Measurements from ENCODE around the gene KRTAP10-12. TPM values are rescaled to one million over a fixed set of nuclear protein-coding genes. Genes with fewer than 3 reads are reported as not detected.

Gene KRTAP10-12
- polyA plus RNA-seq, 1 experiment = not detected

DNA sequence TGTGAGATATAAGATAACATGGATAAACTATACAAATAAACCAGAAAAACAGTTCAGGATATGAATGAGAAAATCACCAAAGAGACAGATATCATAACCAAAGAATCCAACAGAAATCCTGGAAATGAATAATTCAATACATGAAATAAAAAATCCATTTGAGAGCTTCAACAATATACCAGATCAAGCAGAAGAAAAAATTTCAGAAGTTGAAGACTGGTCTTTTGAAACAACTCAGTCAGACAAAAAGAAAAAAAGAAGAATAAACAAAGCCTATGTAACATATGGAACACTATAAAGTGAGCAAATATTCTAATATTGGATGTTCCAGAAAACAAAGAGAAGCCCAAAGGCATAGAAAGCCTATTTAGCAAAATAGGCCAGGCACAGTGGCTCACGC lies 25.1 kb upstream of the KRTAP10-12 start:
- Histone ChIP-seq H3K9me3 (ENCODE audit: control insufficient read depth, insufficient read depth, low read length) (no peaks in the 10 kb centered on the region; the same call in 1 of the 2 replicates), H3K27ac (ENCODE audit: low read depth, low read length) (no peak overlapping the region), H3K4me3 (ENCODE audit: low read depth, low read length) (no peak overlapping the region), H3K27me3 (ENCODE audit: control insufficient read depth, insufficient read depth, low read length) (peaks cover 5% of the 10 kb centered on the region)
- DNase-seq (ENCODE audit: low read depth, low spot score) = no peak
- ChIA-PET CTCF (no interaction called here), POLR2A (no interaction called here)
- no peak for TF ChIP-seq CTCF (IDR thresholded peaks at IDR 0.05; ENCODE audit: low read depth, low read length)

DNA sequence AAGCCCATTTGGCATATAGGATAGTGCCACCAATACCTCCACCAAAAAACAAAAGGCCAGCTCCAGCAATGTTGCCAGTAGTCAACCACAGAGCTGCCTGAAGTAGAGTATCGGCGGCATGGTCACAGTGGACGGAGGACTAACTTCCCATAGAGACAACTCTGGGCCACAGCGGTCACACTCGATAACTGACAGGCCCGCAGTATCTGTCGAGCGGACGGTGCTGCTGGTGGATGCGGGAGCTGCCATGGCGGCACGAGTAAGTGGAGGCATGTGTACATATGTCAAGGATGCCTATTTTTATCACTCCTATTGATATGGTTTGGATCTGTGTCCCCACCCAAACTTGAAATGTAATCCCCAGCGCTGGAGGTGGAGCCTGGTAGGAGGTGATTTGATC lies 19.1 kb upstream of the KRTAP10-12 start:
- ChIA-PET POLR2A (no interaction called here), CTCF (no interaction called here)
- Histone ChIP-seq H3K4me3 (ENCODE audit: low read depth, low read length) (no peak overlapping the region), H3K9me3 (ENCODE audit: control insufficient read depth, insufficient read depth, low read length) (no peaks in the 10 kb centered on the region), H3K27ac (ENCODE audit: low read depth, low read length) (no peak overlapping the region), H3K27me3 (ENCODE audit: control insufficient read depth, insufficient read depth, low read length) (peaks cover 15% of the 10 kb centered on the region)
- no peak for DNase-seq (ENCODE audit: low read depth, low spot score)
- TF ChIP-seq CTCF (IDR thresholded peaks at IDR 0.05; ENCODE audit: low read depth, low read length) = no peak

DNA sequence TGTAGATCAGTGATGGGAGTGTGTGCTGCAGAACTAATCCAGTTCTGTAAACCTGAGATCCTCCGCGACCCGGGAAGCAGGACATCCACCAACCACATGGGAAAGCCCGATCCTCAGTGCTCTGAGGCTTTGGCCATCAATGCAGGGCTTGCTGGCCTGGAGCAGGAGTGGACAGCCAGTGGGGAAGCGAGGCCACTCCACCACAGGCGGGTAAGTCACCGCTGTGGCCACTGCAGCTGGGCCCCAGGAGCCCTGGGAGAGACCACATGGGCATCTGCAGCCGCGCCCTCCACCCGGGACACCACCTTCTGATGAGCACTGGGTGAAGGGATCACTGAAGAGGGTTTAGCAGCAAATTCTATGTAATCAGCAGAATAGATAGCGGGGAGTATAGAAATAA lies 15.8 kb upstream of the KRTAP10-12 start:
- ChIA-PET CTCF (no interaction called here), POLR2A (no interaction called here)
- Histone ChIP-seq H3K9me3 (ENCODE audit: control insufficient read depth, insufficient read depth, low read length) (no peaks in the 10 kb centered on the region), H3K27me3 (ENCODE audit: control insufficient read depth, insufficient read depth, low read length) (peaks cover 14% of the 10 kb centered on the region), H3K27ac (ENCODE audit: low read depth, low read length) (no peak overlapping the region), H3K4me3 (ENCODE audit: low read depth, low read length) (no peak overlapping the region)
- no peak for DNase-seq (ENCODE audit: low read depth, low spot score)
- TF ChIP-seq CTCF (IDR thresholded peaks at IDR 0.05; ENCODE audit: low read depth, low read length) = no peak

GRCh38 chr21:44681861-44682579 lies 15.0 kb upstream of the KRTAP10-12 start, which contains the start of gene KRTAP12-1:
Gene KRTAP12-1, minus strand, starts transcription at chr21:44682163. Its CDS starts 40 bp downstream, at chr21:44682123.
- CTCF ChIA-PET = no interaction called here
- Histone ChIP-seq H3K27me3 (ENCODE audit: control insufficient read depth, insufficient read depth, low read length) (peaks cover 13% of the 10 kb centered on the region), H3K27ac (ENCODE audit: low read depth, low read length) (no peak within 1 kb of the TSS), H3K9me3 (ENCODE audit: control insufficient read depth, insufficient read depth, low read length) (no peaks in the 10 kb centered on the region), H3K4me3 (ENCODE audit: low read depth, low read length) (no peak within 1 kb of the TSS)
- POLR2A ChIA-PET = no interaction called here
- TF ChIP-seq CTCF (IDR thresholded peaks at IDR 0.05; ENCODE audit: low read depth, low read length) = no peak
- no peak for DNase-seq (ENCODE audit: low read depth, low spot score)

DNA sequence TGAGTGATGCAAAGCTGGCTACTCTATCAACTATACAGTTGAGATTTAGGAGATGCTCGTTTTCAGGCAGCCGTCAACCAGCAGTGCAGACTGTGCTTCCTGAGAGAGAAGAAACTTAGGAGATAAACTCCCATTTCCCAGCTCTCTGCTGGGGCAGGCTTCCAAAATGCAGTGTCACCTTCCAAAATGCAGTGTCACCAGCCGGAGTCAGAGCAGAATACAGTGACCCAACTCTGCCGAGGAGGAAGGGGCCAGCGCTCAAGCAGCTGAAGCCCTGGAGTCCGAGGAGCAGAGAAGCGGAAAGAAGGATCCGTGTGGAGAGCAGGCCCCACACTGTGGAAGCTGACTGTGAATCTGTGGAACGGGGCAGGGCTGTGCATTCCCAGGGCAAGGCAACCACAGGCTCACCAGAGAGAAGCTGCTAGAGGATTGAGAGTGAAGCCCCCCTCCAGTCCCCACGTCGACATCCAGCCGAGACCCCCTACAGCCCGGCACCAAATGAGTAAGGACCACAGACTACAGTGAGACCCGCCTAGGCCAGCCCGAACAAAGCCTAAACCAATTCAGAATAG lies 14.3 kb upstream of the KRTAP10-12 start:
- DNase-seq (ENCODE audit: low read depth, low spot score) = no peak
- TF ChIP-seq CTCF (IDR thresholded peaks at IDR 0.05; ENCODE audit: low read depth, low read length) = no peak
- H3K4me3 ChIP-seq (ENCODE audit: low read depth, low read length) = no peak overlapping the region
- CTCF ChIA-PET = no interaction called here
- H3K27ac ChIP-seq (ENCODE audit: low read depth, low read length) = no peak overlapping the region
- no peaks in the 10 kb centered on the region for H3K9me3 ChIP-seq (ENCODE audit: control insufficient read depth, insufficient read depth, low read length)
- POLR2A ChIA-PET = no interaction called here
- peaks cover 12% of the 10 kb centered on the region for H3K27me3 ChIP-seq (ENCODE audit: control insufficient read depth, insufficient read depth, low read length)

All from AG04450 (cell line).